AG04450 (cell line): ENCODE results near the gene TBRG1. TPM values are rescaled to one million over a fixed set of nuclear protein-coding genes. Genes with fewer than 3 reads are reported as not detected.
"Not testable (repeated sequence)": the region's sequence is repeated elsewhere in the genome, so short reads cannot be mapped to it uniquely, and the experiment has no call there.

Experiments used
- CTCF ChIA-PET: fragments of 300-600, 350-600 bp; formaldehyde crosslinking; extraction: SDS; loops from one replicate; lab custom pipeline; 2022; ENCODE audit warnings: antibody characterized with exemption, inconsistent platforms; lab: Charles Lee
- POLR2A ChIA-PET: fragments of 350-600 bp; formaldehyde crosslinking; extraction: SDS; loops from one replicate; lab custom pipeline; 2021; ENCODE audit warnings: antibody characterized with exemption, inconsistent platforms; lab: Yijun Ruan, JAX
- DNase-seq: peaks from one replicate; pipeline ENCODE4 v3.0.0-alpha.2; 2011; ENCODE audit warnings: low read depth, low spot score
- H3K27ac ChIP-seq: one replicate; pipeline ENCODE4 v1.5.1; 2012; ENCODE audit warnings: low read depth, low read length, control low read depth
- H3K27me3 ChIP-seq: one replicate; pipeline ENCODE4 v1.6.0; 2012; ENCODE audit warnings: low read length; ENCODE audit not compliant: control insufficient read depth, insufficient read depth
- H3K4me3 ChIP-seq: 2 replicates; pipeline ENCODE4 v1.5.1; 2011; ENCODE audit warnings: mild to moderate bottlenecking, low read depth, low read length, control low read depth
- H3K9me3 ChIP-seq: 2 replicates; pipeline ENCODE4 v1.5.1; 2012; ENCODE audit warnings: low read length; ENCODE audit not compliant: control insufficient read depth, insufficient read depth
- polyA plus RNA-seq: library from polyadenylated mRNA; depleted of rRNA; stranded (reverse); fragments of >200 nt; gene quantifications from 2 replicates; pipeline ENCODE4 v1.2.3, GENCODE V29; 2011
- TF ChIP-seq, protein P1 (sequence below): IDR thresholded peaks from 2 replicates; pipeline ENCODE4 v1.5.1; 2011; ENCODE audit warnings: low read depth, low read length, control low read depth, inconsistent platforms

The TBRG1 gene
- polyA plus RNA-seq, 1 experiment: 30.9 TPM

DNA sequence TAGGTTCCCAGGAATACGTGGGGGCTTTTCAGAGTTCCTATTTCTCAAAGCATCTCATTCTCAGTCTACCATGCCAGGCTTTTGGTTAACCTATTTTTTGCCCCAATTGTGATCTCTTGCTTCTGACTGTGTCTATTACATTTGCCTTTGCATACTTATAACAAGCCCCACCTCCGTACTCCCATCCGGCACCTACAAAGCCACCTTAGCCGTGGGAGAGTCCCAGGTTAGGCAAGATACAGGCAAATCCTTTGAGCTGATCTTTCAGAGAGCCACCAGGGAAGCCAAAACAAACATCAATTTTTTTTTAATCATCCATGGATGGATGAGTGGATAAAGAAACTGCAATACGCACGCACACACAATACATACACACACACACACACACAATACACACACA, 30.0 kb upstream of the TBRG1 start:
- POLR2A ChIA-PET: no interaction called here
- Histone ChIP-seq H3K27ac (no peak overlapping the region), H3K27me3 (peaks cover 15% of the 10 kb centered on the region), H3K9me3 (no peaks in the 10 kb centered on the region), H3K4me3 (no peak overlapping the region)
- CTCF ChIA-PET: interaction anchor here (0.9 to 1.2 kb wide), 2 partner anchors 9 to 177 kb away, joined by 3 to 5 read pairs; no protein-coding TSS in a partner anchor
- DNase-seq: no peak
- TF ChIP-seq, protein P1, sequence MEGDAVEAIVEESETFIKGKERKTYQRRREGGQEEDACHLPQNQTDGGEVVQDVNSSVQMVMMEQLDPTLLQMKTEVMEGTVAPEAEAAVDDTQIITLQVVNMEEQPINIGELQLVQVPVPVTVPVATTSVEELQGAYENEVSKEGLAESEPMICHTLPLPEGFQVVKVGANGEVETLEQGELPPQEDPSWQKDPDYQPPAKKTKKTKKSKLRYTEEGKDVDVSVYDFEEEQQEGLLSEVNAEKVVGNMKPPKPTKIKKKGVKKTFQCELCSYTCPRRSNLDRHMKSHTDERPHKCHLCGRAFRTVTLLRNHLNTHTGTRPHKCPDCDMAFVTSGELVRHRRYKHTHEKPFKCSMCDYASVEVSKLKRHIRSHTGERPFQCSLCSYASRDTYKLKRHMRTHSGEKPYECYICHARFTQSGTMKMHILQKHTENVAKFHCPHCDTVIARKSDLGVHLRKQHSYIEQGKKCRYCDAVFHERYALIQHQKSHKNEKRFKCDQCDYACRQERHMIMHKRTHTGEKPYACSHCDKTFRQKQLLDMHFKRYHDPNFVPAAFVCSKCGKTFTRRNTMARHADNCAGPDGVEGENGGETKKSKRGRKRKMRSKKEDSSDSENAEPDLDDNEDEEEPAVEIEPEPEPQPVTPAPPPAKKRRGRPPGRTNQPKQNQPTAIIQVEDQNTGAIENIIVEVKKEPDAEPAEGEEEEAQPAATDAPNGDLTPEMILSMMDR: no peak

DNA sequence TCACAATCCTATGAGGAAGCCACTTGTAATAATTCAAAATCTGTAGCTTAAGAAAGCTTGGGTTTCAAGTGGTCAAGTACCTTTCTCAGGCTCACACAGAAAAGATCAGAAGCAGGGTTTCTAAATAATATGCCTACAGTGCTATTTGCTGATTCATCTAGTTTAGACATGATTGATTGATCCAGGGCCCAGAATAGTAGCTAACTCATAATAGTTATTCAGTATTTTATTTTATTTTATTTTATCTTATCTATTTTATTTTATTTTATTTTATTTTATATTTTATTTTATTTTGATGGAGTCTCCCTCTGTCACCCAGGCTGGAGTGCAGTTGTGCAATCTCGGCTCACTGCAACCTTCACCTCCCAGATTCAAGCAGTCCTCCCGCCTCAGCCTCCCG, 27.4 kb upstream of the TBRG1 start:
- no peak overlapping the region for H3K27ac ChIP-seq
- POLR2A ChIA-PET: no interaction called here
- no peaks in the 10 kb centered on the region for H3K9me3 ChIP-seq
- TF ChIP-seq, protein P1: no peak
- H3K4me3 ChIP-seq: no peak overlapping the region
- H3K27me3 ChIP-seq: peaks cover 13% of the 10 kb centered on the region
- CTCF ChIA-PET: interaction anchor here (1.0 to 2.5 kb wide), 2 partner anchors 12 to 193 kb away, joined by 3 to 17 read pairs; no protein-coding TSS in a partner anchor
- no peak for DNase-seq

DNA sequence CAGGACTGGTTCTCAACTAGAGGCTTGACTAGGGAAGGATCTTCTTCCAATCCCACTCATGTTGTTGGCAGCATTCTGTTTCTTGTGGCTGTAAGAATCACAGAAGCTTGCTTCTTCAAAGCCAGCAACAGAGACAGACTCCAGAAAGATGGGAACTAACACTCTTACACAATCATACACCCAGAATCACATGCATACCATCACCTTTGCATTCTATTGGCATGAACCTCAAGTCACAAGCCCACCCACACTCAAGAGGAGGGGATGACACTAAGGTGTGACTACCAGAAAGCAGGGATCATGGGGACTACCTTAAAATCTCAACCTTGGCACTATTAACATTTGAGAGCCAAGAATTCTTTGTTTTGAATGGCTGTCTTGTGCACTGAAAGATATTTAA, 25.0 kb upstream of the TBRG1 start:
- ChIA-PET POLR2A (no interaction called here), CTCF (interaction anchor here (0.6 to 0.8 kb wide), 2 partner anchors 12 to 196 kb away, joined by 3 read pairs; no protein-coding TSS in a partner anchor)

DNA sequence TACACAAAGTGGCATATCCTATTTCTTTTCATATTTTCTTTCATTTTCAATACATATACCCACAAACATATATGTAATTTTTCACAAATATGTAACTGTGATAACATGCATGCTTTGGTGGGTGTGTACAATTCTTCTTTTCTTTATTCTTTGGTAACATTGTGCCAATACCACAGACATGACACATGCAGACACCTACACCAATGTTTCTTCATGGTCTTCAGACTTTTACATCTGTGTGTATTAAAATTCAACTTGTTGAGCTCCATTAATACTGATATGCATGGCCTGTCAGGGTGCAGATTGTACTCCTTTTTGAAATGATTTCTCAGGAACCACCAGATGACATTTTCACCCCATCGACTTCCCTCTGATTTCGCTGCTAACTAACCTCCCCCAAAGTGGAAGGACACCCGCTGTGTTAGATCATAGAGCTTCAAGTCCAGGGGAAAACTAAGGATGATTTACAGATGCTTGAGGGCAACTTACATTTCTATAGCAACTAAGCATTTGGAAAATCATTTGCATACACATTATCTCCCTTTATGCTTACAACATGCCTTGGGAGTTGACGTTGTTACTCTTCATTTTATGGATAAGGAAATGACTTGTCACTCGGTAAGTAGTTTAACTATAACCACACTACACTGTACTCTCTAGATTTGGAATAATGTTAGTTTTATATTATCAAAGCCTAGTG, 21.9 kb upstream of the TBRG1 start:
- no peak for DNase-seq
- H3K27me3 ChIP-seq: no peaks in the 10 kb centered on the region
- TF ChIP-seq, protein P1: no peak
- ChIA-PET POLR2A (no interaction called here), CTCF (interaction anchor here (1.2 to 3.9 kb wide), 4 partner anchors 8 to 198 kb away, joined by 3 to 21 read pairs (median 10); no protein-coding TSS in a partner anchor)
- no peaks in the 10 kb centered on the region for H3K9me3 ChIP-seq
- no peak overlapping the region for H3K4me3 ChIP-seq
- no peak overlapping the region for H3K27ac ChIP-seq

More for the DNA sequence above, 25.0 kb upstream of the TBRG1 start:
- no peaks in the 10 kb centered on the region for H3K9me3 ChIP-seq
- TF ChIP-seq, protein P1: no peak
- no peak overlapping the region for H3K27ac ChIP-seq
- H3K27me3 ChIP-seq: peaks cover 11% of the 10 kb centered on the region
- DNase-seq: no peak
- no peak overlapping the region for H3K4me3 ChIP-seq

DNA sequence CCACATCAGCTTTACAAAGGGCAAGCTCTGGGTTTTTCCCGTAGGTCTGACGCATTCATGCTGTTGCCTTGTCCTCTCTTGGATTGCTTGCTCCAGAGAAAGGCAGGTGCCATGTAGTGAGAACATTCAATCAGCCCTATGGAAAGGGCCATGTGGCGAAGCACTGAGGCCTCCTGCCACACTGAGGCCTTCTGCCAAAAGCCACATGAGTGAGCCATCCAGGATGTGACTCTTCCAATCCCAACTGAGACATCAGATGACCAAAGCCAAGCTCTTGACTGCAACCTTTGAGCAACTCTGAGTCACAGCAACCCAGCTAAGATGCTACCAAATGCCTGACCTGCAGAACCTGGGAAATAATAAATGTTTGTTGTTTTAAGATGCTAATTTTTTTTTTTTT, 20.5 kb upstream of the TBRG1 start:
- H3K4me3 ChIP-seq: no peak overlapping the region
- no peaks in the 10 kb centered on the region for H3K27me3 ChIP-seq
- ChIA-PET CTCF (interaction anchor here (1.0 to 3.9 kb wide), 5 partner anchors 10 to 200 kb away, joined by 3 to 21 read pairs (median 8); no protein-coding TSS in a partner anchor), POLR2A (no interaction called here)
- H3K27ac ChIP-seq: no peak overlapping the region
- TF ChIP-seq, protein P1: no peak
- H3K9me3 ChIP-seq: no peaks in the 10 kb centered on the region
- no peak for DNase-seq

DNA sequence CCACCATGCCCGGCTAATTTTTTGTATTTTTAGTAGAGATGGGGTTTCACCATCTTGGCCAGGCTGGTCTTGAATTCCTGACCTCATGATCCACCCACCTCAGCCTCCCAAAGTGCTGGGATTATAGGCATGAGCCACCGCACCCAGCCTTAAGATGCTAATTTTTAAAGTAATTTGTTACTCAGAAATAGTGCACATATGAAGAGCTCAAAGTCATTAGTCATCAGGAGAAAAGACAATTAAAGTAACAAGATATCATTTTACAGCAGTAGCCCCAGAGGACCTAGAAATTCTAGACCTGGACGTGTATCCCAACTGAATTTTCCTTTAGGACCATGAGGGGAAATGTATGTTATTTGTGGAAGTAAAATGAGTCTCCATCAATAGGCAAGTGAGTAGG, 19.9 kb upstream of the TBRG1 start:
- DNase-seq, H3K27me3 ChIP-seq, H3K27ac ChIP-seq, POLR2A ChIA-PET, H3K4me3 ChIP-seq, H3K9me3 ChIP-seq: not testable (repeated sequence)
- CTCF ChIA-PET: interaction anchor here (1.0 to 3.9 kb wide), 3 partner anchors 20 to 200 kb away, joined by 3 to 21 read pairs (median 12); no protein-coding TSS in a partner anchor
